Body of pancreas (tissue), 4 donors: ENCODE measurements around the gene SLC35F3.

Experiments used
- POLR2A ChIP-seq, 3 donors: fragments of 450-650 bp; IDR thresholded peaks; one replicate each; pipeline ENCODE4 v1.6.1; 2016; ENCODE audit warnings: antibody characterized with exemption in 3 of 3, mild to moderate bottlenecking in 2 of 3
- TF ChIP-seq, protein P1 (sequence below), 7 experiments: fragments of 450-650 bp in 4 of 7; fragments of 200-600 bp in 3 of 7; sonication (generic) in 3 of 7; IDR thresholded peaks; one replicate each; pipeline ENCODE4 v1.5.1; 2016 to 2019; ENCODE audit warnings: antibody characterized with exemption in 7 of 7

DNA sequence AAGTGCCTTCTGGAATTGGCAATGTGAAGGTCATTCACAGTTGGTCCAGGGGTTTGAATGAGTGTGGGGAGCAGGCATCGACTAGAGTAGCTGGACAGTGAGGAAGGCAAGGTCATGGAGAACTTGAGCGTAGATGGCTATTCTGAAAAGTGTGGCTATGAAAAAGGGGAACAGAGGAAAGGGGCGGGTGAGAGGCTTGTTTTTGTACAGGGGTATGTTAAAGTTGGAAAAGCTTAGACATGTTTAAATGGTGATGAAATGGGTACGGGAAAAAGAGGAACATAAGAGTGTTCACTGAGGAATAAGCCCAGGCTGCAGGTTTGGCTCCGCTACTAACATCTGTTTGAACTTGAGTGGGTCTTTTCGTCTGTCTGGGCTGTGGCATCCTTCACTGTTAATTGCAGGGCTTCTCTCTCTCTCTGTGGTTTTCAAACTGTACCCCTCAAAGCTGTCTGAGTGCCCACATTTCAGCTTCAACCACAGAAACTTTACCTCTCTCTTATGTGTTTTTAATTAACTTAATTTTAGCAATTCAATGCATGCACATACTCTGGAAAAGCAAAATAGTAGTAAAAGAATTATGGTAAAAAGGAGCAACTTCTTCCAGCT lies 398.0 kb downstream of the SLC35F3 start:
- TF ChIP-seq, protein P1, sequence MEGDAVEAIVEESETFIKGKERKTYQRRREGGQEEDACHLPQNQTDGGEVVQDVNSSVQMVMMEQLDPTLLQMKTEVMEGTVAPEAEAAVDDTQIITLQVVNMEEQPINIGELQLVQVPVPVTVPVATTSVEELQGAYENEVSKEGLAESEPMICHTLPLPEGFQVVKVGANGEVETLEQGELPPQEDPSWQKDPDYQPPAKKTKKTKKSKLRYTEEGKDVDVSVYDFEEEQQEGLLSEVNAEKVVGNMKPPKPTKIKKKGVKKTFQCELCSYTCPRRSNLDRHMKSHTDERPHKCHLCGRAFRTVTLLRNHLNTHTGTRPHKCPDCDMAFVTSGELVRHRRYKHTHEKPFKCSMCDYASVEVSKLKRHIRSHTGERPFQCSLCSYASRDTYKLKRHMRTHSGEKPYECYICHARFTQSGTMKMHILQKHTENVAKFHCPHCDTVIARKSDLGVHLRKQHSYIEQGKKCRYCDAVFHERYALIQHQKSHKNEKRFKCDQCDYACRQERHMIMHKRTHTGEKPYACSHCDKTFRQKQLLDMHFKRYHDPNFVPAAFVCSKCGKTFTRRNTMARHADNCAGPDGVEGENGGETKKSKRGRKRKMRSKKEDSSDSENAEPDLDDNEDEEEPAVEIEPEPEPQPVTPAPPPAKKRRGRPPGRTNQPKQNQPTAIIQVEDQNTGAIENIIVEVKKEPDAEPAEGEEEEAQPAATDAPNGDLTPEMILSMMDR (IDR thresholded peaks at IDR 0.05), result no peak
- TF ChIP-seq POLR2A (IDR thresholded peaks at IDR 0.05), result no peak
